Measurements from ENCODE around the gene STK31.
"Not testable (repeated sequence)": the region's sequence is repeated elsewhere in the genome, so short reads cannot be mapped to it uniquely, and the experiment has no call there.

The STK31 gene, protein sequence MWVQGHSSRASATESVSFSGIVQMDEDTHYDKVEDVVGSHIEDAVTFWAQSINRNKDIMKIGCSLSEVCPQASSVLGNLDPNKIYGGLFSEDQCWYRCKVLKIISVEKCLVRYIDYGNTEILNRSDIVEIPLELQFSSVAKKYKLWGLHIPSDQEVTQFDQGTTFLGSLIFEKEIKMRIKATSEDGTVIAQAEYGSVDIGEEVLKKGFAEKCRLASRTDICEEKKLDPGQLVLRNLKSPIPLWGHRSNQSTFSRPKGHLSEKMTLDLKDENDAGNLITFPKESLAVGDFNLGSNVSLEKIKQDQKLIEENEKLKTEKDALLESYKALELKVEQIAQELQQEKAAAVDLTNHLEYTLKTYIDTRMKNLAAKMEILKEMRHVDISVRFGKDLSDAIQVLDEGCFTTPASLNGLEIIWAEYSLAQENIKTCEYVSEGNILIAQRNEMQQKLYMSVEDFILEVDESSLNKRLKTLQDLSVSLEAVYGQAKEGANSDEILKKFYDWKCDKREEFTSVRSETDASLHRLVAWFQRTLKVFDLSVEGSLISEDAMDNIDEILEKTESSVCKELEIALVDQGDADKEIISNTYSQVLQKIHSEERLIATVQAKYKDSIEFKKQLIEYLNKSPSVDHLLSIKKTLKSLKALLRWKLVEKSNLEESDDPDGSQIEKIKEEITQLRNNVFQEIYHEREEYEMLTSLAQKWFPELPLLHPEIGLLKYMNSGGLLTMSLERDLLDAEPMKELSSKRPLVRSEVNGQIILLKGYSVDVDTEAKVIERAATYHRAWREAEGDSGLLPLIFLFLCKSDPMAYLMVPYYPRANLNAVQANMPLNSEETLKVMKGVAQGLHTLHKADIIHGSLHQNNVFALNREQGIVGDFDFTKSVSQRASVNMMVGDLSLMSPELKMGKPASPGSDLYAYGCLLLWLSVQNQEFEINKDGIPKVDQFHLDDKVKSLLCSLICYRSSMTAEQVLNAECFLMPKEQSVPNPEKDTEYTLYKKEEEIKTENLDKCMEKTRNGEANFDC

DNA sequence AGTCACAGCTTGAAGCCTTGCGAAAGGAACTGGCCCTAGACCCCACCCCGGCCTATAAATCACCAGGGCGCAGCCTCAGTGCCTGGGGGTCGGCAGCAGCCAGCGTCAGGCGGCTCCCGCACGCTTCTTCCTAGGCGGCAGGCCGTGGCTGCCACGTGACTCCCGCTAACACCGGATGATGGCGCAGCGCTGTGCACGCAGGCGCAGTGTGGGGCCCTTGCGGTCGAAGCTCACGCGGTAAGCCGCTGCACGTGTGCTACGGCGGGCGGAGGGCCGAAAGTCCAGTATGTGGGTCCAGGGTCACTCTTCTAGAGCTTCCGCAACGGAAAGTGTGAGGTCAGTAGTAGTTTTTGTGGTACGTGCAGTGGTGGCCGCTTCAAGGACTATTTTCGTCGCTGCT lies at the start of gene STK31:
Gene STK31, plus strand, starts transcription at position 220 of the 400 bp plus-strand sequence. Its CDS starts 67 bp downstream, at position 287.
- no peak for DNase-seq

DNA sequence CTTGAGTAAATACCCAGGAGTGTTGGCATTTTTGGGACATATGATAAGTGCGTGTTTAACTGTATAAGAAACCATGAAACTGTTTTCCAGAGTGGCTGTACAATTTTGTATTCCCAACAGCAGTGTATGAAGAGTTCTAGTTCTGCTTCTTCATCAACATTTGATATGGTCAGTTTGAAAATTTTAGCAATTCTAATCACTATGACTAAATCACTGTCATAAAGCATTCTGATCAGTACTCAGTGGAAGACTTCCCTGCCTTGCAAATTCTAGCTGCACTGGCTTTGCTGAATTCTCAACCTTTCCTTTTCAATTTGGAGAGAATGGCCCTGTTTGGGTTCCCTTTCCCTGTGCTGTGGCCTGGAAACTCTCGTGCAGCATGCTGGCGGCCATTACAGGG lies 48.6 kb upstream of the STK31 start:
- DNase-seq, result no peak

DNA sequence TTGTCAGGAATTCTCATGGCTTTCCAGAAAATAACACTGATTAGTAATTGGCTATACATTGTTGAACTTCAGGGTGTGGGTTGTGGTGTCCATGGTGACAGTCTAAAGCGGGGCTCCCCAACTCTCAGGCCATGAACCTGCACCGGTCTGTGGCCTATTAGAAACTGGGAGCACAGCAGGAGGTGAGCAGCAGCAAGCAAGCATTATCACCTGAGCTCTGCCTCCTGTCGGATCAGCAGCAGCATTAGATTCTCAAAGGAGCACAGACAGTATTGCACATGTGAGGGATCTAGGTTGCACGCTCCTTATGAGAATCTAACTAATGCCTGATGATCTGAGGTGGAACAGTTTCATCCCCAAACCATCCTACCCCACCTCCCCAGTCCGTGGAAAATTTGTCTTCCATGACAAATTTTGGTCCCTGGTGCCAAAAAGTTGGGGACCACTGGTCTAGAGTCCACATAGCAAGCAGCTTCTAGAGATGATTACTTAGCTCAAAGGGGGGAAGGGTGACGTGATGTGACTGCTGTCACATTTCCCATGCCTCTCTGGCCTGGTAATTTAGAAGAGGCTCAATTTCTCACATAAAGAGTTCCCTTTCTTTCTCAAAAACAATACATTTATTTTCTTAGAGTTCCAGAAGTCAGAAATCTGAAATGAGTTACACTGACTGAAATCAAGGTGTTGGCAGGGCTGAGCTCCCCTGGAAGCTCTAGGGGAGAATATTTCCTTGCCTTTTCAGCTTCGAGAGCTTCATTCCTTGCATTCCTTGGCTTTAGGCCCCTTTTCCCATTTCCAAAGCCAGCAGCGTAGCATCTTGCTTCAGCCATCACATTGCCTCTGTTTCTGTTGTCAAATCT lies 47.7 kb upstream of the STK31 start:
- DNase-seq, result no peak

DNA sequence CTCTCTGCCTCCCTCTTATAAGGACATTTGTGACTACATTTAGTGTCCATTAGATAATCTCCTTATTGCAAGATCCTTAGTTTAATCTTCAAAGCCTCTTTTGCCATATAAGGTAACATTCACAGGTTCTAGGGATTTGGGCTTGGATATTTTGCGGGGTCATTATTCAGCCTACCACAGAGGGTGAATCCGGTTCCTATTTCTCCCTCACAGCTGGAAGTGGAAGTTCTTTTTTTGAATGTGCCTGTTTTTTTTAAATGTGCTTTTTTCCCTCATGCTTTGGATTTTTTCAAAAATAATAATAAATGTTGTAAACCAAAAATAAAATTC lies 47.1 kb upstream of the STK31 start:
- no peak for DNase-seq

DNA sequence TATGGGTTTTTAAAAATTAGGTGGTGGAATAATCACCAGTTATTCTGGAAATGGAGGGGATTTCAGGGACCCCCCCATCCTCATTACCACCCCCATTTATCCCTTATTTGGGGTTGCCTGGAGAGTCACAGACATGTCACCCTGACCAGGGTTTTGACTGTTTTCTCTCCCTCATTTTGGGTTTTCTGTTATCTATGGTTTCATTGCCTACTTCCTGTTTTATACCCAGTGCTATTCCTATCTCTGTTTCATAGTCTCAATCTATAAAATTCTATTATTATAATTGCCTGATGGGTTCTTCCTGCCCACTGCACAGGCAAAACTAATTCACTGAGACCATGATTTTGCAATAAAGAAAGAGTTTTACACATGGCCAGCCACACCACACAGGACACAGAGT lies 45.9 kb upstream of the STK31 start:
- DNase-seq, result no peak

DNA sequence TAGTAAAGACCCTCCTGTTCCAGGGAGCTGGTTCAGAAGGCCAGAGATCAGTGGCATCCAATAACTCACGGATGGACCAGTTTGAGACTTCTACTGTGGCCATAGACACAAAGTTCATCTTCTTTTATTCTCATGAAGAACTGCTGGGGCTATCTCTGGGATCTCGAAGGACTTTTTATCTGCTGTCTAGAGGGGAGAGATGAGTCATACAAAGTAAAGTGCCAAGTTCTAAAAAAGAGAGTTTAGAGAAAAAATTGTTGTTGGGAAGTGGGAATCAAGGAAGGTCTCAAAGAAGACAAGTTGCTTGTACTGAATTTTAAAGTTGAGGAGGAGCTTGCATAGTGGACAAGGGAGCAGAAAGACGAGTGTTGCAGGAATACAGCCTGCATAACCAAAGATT lies 38.0 kb upstream of the STK31 start:
- no peak for DNase-seq

DNA sequence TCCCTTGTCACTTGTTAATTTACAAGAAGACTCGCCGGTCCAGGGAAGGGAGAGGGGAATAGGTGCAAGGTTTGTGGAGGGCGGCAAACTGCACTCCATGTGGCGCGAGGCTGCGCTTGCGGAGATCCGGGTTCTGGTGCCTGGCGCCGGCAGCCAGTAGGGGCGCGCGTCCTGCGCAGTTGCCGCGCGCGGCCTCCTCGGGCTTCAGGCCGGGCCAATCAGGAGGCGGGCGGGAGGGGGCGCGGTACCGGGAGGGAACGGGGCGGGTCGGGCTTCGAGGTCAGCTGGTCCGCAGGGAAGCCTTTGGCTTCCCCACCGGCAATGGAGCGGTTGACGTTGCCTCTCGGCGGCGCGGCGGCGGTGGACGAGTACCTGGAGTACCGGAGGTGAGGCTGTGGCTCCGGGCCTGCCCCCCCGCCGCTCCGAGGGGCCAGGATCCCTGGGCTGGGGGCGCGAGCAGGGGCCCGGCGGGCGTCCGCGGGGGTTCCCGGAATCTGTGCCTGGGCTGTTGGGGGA lies 30.1 kb upstream of the STK31 start, which contains the start of gene FAM221A:
Gene FAM221A, plus strand, starts transcription at position 302 of the 516 bp plus-strand sequence. Its CDS starts 20 bp downstream, at position 322.
- peak; percentile 30 to 49 for DNase-seq

DNA sequence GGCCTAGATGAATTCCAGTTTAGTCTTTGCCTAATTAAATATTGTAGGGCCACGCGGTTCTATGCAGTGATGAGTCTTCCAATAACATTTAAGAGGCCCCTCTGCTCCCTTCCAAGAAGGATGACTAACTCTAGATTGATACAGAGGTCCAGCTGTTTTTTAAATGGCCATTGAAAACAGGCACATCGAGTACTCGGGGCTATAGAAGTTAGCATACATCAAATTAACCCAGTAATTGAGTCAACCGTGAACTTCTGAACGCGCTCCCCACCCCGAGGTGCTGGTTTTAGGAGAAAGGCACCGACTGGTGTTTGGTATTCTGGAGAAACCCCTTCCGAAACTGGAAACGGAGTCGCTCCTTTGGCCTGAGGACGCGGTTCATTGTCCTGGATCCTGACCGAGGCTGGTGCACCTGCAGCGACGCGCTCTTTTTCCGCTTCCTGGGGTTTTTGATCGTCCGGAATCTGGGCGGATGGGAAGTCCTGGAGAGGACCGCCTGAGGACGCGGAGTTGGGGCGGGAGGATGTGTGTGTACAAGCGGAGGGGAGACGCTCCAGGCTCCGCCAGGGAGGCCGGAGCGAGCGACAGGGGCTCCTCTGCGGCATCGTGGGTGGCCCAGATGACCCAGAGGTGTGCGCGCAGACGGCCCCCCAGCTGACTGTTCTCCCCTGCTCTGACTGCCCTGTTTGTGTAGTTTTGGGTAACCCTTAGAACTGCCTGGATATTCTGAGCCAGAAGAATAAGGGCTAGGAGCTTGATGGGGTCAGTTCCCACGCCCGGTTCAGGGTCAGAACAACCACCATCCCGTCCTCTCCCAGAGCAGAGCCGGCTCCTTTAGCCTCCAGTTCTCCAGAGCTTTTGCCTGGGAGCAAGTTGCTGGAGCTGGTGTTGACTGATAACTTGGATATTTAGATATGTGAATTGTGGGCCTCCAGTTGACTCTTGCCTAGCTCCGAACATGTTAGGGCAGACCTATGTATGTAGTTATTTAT lies 29.3 kb upstream of the STK31 start:
- peak in 1 of 2 donors; percentile 5 for DNase-seq

DNA sequence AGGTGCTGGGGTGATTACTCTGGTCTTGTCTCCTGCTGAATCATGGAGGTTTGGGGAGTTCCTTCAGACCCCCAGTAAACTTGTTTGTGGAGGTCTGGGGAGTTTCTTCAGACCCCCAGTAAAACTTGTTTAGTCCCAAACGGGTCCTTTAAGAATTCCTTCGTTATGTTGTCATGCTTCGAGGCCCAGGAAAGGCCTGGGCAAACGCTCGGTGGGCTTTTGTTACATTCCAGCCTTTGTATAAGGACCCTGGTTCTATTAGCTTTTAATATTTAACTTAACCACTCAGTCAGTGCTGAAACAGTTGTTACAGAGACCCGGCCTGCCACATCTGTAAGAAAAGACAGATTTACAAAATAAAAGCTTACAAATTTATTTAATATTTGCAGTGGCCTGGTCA lies 26.0 kb upstream of the STK31 start:
- not testable (repeated sequence) for DNase-seq

DNA sequence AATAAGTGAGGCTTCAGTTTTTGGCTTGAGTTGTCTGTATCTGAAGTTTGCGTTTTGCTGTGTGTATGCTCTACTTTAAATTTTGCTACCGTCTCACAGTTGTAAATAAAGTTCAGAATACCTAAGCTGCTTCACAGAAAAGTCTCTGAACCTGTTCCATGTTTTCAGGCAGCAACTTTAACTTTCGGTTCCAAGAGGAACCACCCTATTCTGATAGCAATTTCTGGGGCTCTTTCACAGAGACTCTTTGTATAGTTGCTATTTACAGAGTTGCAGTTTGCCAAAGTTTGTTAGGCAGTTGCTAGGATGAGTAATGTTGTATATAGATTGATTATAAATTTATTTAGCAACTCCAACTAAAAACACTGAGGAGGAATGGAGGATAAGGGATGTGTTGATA lies 24.3 kb upstream of the STK31 start:
- no peak for DNase-seq

DNA sequence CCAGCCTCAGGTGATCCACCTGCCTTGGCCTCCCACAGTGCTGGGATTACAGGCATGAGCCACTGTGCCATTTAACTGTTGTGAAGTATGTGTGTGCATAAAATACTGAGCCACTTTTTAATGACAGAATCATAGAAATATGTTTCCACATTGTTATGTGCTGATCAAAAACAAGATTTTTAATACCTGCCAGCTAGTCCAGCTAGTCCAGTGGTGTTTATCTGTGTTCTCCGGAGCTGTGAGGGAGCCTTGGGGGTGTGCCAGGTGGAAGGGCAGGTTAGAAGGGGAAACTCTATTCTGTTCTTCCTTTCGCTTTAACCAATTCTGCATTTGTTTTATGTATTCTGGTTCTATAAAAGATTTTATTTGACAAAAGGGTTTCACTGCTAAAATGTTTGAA lies 23.0 kb upstream of the STK31 start:
- DNase-seq, result no peak

DNA sequence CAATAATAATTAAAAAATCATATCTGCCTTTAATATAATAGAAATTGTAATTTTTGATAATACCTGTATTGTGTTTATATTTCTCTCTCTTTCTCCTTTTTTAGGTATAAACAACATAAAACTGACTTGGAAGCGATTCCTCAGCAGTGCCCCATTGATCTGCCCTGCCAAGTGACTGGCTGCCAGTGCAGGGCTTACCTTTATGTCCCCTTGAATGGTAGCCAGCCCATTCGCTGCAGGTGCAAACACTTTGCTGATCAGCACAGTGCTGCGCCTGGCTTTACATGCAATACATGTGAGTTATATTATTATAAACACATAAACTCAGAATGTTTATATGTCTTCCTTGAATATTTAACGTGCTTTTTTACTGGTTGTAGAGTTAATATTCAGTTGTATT lies 20.9 kb upstream of the STK31 start:
- no peak for DNase-seq

DNA sequence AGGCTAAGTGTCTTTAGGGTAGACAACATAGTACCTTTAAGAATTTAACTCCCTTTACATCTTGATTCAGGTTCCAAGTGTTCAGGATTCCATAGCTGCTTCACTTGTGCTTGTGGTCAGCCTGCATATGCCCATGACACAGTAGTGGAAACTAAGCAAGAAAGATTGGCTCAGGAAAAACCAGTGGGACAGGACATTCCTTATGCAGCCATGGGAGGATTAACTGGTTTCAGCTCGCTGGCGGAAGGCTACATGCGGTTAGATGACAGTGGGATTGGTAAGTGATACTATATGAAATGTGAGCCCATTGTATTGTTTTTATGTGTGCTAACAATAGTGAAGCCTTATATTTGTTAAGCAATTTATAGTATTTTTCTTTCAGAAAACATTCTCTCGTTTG lies 18.7 kb upstream of the STK31 start:
- DNase-seq, result no peak

DNA sequence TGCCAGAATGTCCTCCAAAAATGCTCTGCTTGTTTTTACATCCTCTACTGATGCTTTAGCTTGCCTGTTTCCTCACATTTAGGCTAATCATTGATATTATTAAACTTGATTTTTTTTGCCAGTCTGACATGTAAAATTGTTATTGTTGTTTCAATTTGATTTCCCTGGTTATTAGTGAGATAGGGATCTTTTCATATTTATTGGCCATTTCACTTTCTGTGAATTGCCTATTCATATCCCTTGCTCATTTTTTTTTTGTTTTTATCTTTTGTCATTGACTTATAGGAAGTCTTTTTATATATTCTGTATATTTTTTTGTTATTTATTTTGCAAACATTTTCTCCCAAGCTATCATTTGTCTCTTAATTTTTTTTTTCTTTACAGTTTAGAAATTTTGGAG lies 16.8 kb upstream of the STK31 start:
- no peak for DNase-seq

DNA sequence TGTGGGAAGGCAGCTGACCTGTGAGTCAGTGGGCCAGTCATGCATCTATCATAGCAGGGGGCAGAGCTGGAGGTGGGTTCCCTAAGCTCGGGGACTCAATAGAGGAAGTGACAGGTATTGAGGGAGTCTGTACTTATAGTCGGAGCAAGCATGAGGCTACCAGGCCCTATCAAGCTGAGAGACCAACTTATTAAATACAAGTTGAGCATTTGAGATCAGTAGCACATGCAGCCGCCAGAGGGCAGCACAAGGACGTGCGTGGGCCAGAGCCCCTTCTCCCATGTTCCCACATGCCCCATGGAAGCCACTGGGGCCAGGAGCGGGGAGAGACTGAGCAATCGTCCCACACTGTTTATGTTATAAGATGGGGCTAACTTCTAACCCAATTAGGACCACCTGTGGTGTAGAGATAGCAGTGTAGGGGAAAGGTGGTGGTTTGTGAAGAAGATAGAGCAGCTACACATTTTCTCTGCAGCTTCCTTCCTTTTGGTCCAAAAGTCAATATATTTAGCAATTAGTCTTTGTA lies 13.0 kb upstream of the STK31 start:
- peak; percentile 13 to 19 for DNase-seq

DNA sequence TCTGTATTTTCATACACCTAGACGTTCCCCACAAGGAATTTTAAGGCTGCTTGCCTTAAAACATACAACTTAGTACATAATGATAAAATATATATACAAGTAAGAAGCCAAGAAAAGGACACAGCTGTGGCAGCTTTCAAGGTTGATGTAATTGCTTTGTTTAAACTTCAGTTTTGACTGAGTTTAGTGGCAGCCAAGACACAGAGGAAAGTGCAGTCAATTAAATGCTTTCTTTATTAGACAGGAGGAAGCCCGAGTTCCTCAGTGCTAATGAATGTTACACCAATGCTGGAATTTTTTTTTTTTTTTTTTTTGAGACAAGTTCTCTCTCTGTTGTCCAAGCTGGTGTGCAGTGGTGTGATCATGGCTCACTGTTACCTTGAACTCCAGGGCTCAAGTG lies 11.2 kb upstream of the STK31 start:
- DNase-seq, result no peak

DNA sequence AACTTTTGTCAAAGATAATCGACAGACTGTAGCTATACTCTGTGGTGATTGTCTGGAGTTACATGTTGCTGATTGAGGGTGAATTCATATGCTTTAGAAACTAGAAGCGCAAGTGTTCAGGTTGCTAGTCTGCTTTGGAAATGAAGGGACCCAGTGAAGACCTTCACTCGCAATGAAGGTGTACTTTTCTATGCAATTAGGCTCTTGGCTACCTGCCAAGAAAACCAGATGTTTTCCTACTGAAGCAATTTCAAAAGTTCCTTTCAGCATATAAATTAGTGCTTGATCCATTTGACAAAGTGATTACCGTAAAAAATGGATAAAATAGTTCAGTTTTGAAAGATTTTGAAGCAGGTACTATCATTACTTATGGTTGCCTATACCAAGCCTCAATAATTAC lies 10.0 kb upstream of the STK31 start:
- DNase-seq, result no peak

DNA sequence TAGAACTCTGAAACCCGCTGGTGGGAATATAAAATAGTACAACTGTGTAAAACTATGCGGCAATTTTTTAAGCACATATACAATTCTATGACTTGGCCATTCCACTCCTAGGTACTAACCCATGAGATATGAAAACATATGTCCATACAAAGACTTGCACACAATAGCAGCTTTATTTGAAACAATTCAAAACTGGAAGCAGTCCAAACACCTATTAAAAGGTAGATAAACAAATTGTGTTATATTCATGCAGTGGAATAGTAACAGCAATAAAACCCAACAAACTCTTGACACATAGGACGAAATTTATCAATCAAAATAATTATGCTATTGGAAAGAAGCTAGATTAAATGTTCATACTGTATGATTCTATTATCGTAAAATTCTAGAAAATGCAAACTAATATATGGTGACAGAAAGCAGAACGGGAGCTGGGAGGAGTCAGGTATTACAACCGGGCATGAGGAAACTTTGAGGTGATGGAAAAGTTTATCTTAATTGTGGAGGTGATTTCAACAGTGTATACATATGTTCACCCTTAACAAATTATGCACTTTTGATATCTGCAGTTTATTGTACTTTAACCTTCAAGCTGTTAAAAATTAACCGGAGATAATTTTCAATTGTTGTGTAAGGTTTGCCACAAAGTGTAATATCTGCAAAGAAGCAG lies 803 bp upstream of the STK31 start:
- no peak for DNase-seq

DNA sequence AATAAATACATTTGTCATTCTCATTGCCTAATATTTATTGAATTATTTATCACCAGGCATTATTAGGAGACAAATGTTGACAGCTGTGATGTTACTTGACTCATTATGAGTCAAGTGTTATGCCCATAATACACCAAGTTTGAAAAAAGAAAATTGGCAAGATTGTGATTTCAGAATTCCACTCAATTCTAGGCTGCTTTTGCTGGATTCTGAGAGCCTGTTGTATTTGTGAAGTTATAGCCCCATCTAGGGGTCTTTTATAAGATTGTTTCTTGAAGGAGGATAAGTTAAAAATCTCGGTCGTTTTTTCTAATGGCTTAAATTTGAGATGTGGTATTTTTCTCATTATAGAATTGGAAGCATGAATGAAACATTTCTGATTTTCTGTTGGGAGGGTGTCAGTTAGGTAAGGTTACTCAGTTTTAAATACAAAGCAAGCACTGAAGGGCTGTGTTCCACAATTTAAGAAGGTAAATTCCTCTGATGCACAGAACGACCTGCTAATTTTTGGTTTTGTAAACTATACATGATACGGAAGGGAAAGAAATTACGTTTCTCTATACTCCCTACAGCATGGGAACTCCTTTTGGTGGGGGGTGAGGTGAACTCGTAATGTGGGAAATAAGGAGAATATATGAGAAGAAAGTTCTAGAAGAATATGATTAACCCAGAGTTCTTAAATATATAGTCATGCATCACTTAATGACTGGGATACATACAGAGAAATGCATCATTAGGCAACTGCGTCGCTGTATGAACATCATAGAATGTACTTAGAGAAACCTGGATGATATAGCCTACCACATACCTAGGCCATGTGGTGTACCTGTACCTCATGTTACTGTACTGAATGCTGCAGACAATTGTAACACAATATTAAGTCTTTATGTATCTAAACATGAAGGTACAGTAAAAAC lies 2.6 kb downstream of the STK31 start:
- peak in 1 of 2 donors; percentile 2 for DNase-seq

Data from bone marrow (tissue), 2 donors.